Sigmoid colon (tissue), 7 donors: ENCODE measurements around the gene ZNF280B. TPM values are rescaled to one million over a fixed set of nuclear protein-coding genes. Genes with fewer than 3 reads are reported as not detected.

ENCODE experiments used
- DNase-seq: peaks from one replicate; pipeline ENCODE4 v3.0.0-alpha.2; 2019
- H3K27ac ChIP-seq, 4 donors: fragments of 200-600 bp; sonication (generic); one replicate each; pipeline ENCODE4 v1.5.1; 2016 to 2019; ENCODE audit warnings: mild to moderate bottlenecking in 1 of 4
- H3K27me3 ChIP-seq, 3 donors: fragments of 200-600 bp; sonication (generic); one replicate each; pipeline ENCODE4 v1.5.1; 2019; ENCODE audit warnings: mild to moderate bottlenecking in 1 of 3
- H3K36me3 ChIP-seq, 4 donors: fragments of 200-600 bp; sonication (generic); one replicate each; pipeline ENCODE4 v1.5.1; 2016 to 2019
- H3K4me1 ChIP-seq, 4 donors: fragments of 200-600 bp; sonication (generic); one replicate each; pipeline ENCODE4 v1.5.1; 2017 to 2019
- H3K4me3 ChIP-seq, 4 donors: fragments of 200-600 bp; sonication (generic); one replicate each; pipeline ENCODE4 v1.5.1; 2017 to 2019; ENCODE audit warnings: mild to moderate bottlenecking in 2 of 4, moderate library complexity in 1 of 4
- H3K9me3 ChIP-seq, 4 donors: fragments of 200-600 bp in 3 of 4; sonication (generic) in 3 of 4; one replicate each; pipeline versions ENCODE4 v1.5.1 to v1.6.1; 2013 to 2019
- EP300 ChIP-seq, 4 donors: sonication (generic); formaldehyde crosslinking; IDR thresholded peaks; one replicate each; pipeline ENCODE4 v1.6.1; 2017; ENCODE audit warnings: antibody characterized with exemption in 4 of 4
- POLR2A ChIP-seq, 2 donors: fragments of 450-650 bp; IDR thresholded peaks; one replicate each; pipeline ENCODE4 v1.6.1; 2016; ENCODE audit warnings: antibody characterized with exemption in 2 of 2, mild to moderate bottlenecking in 2 of 2, moderate library complexity in 2 of 2
- POLR2AphosphoS5 ChIP-seq, 4 donors: sonication (generic); formaldehyde crosslinking; IDR thresholded peaks; one replicate each; pipeline ENCODE4 v1.6.1; 2017; ENCODE audit warnings: antibody characterized with exemption in 4 of 4
- WGBS, 2 donors: extraction: QIAGEN DNeasy Blood & Tissue Kit; methylation state at CpG; one replicate each; pipeline ENCODE4 v1.1.7; 2013; 5-methylcytosine and 5-hydroxymethylcytosine counted together
- intact Hi-C: fragments of 100-400 bp; cut with DNase I; formaldehyde crosslinking; loops from one replicate; pipeline ENCODE4 v1.15.1; 2023
- polyA plus RNA-seq, 3 donors: library from polyadenylated mRNA; stranded (reverse); fragments of 200-250 nt; gene quantifications; one replicate each; pipeline ENCODE4 v1.2.3, GENCODE V29; 2013
- total RNA-seq, 4 donors: library from RNA; depleted of rRNA; stranded (reverse); fragments of >200 nt; gene quantifications; one replicate each; pipeline ENCODE4 v1.1.0, GENCODE V29; 2016
- TF ChIP-seq, protein P1 (sequence below), 4 experiments: fragments of 450-650 bp in 3 of 4; fragments of 200-600 bp in 1 of 4; IDR thresholded peaks; one replicate each; pipeline ENCODE4 v1.5.1; 2016 to 2019; ENCODE audit warnings: antibody characterized with exemption in 4 of 4, mild to moderate bottlenecking in 3 of 4, moderate library complexity in 2 of 4
- donor health status: healthy with polysubstance abuse.
- donor health status: Bipolar disorder and iron deficiency.
- donor health status: healthy.

ZNF280B gene, protein sequence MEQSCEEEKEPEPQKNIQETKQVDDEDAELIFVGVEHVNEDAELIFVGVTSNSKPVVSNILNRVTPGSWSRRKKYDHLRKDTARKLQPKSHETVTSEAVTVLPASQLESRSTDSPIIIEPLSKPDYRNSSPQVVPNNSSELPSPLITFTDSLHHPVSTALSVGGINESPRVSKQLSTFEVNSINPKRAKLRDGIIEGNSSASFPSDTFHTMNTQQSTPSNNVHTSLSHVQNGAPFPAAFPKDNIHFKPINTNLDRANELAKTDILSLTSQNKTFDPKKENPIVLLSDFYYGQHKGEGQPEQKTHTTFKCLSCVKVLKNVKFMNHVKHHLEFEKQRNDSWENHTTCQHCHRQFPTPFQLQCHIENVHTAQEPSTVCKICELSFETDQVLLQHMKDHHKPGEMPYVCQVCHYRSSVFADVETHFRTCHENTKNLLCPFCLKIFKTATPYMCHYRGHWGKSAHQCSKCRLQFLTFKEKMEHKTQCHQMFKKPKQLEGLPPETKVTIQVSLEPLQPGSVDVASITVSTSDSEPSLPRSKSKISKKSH
- total RNA-seq = 1 to 10 TPM in 1 of 4 donors, under 1 TPM in 3; 0.36 to 1.1 (median 0.45) TPM
- polyA plus RNA-seq = under 1 TPM; under 0.01 to 0.44 (median 0.23) TPM

DNA sequence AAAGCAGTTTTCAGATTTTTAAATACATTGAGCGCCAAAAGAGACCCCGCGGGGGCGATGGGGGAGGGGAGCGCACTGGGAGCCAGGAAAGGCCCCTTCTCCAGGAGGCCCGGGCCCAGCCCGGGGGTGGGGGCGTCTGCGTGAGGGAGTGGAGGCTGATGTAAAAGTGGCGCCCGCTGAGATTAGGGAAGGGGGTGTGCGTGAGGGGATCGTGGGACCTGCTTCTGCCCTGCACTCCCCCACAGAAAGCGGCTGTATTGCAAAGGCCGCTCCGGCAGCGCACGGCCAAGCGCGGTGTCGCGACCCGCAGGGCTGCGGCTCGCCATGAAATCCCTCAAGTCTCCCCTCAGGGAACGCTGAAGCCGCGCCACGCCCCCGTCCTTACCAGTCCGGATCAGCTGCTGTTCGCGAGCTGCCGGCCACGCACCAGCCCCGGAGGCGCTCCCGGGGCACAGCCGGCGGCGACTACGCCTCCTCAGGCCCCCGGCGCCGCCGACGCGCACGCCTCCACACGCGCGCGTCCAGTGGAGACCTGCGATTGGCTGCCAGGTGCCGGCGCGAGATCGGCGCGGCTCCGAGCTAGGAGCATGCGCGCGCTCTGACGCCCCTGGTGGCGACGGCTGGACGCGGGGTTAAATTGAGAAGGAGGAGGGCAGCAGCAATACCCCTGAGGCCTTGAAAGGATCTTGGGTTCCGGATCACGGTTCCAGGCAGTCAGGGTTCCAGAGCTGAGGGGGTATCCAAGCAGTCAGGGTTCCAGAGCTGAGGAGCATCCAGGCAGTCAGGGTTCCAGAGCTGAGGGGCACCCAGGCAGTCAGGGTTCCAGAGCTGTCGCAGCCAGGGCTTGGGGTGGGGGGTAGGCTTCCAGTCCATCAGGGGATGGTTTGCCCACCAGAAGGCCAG is at the start of gene ZNF280B:
ZNF280B (minus strand) TSS at position 469 of the 903 bp plus-strand sequence. CDS start 19,344 bp downstream, outside the sequence.
- TF ChIP-seq EP300 (IDR thresholded peaks at IDR 0.05) = no peak
- no peak for TF ChIP-seq POLR2AphosphoS5 (IDR thresholded peaks at IDR 0.05)
- TF ChIP-seq, protein P1, sequence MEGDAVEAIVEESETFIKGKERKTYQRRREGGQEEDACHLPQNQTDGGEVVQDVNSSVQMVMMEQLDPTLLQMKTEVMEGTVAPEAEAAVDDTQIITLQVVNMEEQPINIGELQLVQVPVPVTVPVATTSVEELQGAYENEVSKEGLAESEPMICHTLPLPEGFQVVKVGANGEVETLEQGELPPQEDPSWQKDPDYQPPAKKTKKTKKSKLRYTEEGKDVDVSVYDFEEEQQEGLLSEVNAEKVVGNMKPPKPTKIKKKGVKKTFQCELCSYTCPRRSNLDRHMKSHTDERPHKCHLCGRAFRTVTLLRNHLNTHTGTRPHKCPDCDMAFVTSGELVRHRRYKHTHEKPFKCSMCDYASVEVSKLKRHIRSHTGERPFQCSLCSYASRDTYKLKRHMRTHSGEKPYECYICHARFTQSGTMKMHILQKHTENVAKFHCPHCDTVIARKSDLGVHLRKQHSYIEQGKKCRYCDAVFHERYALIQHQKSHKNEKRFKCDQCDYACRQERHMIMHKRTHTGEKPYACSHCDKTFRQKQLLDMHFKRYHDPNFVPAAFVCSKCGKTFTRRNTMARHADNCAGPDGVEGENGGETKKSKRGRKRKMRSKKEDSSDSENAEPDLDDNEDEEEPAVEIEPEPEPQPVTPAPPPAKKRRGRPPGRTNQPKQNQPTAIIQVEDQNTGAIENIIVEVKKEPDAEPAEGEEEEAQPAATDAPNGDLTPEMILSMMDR (IDR thresholded peaks at IDR 0.05) = peak in 1 of 4 experiments; percentile 8
- H3K27ac ChIP-seq = no peak within 1 kb of the TSS
- 2 to 3% methylated on average over 72 of the region's 72 CpGs for WGBS, 2 donors
- peaks cover 0 to 11% (median 3%) of the 10 kb centered on the region in 4 donors for H3K4me1 ChIP-seq
- H3K9me3 ChIP-seq = peaks cover 0 to 8% (median 5%) of the 10 kb centered on the region in 4 donors
- peak within 1 kb of the TSS; percentile 32 to 58 (median 48) for H3K4me3 ChIP-seq
- peaks cover 0 to 5% (median 3%) of the 10 kb centered on the region in 3 donors for H3K27me3 ChIP-seq
- DNase-seq = peak; percentile 72
- intact Hi-C loops = no loop called here
- no peaks in the 10 kb centered on the region for H3K36me3 ChIP-seq

DNA sequence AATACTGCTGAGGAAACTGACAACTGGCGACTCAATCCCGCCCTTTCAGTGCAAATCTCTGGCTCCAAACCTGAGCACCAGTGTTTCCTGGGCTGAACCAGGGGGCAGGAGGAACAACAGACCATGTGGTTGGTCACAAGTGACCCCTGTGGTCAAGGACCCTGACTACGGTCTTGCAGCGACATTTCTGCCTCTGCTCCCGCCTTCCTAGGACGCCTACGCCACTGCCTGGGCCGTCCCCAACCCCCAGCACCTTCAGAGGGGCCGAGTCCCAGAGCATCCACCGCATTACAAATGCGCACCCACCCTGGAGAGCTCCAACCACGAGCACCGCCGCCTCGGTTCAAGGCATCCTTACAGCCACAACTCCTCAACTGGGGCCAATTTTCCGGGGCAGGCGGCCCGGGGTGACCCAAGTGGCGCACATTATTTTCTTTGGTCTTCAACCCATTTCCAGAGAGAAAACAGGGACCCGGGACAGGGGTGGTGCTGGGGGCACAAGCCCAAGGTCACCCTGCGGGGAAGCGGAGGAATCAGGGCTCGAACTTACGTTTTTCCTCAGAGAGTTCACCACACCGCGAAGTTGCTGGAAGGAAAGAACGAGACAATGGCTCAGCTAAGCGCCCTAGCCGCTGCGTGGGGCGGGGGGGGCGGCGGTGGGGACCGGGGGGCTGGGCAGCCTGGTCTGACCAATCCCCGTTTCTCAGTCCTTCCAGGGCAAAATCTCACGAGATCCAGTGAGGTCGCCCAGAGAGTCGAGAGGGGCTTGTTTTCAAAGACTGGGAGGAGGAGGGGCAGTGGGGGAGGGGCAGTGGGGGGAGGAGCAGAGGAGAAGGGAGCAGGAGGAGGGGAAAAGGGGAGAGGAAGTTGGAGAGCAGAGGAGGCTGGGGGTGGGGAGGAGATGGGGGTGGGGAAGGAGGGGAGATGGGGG is 48.7 kb upstream of the ZNF280B start:
- TF ChIP-seq POLR2A (IDR thresholded peaks at IDR 0.05) (no peak), POLR2AphosphoS5 (IDR thresholded peaks at IDR 0.05) (no peak), EP300 (IDR thresholded peaks at IDR 0.05) (no peak)
- TF ChIP-seq, protein P1 (IDR thresholded peaks at IDR 0.05) = no peak
- no peak for DNase-seq
- intact Hi-C loops = no loop called here
- peaks cover 0 to 4% (median 0%) of the 10 kb centered on the region in 3 donors for H3K27me3 ChIP-seq
- H3K4me1 ChIP-seq = peaks cover 0 to 8% (median 2%) of the 10 kb centered on the region in 4 donors
- H3K9me3 ChIP-seq = no peaks in the 10 kb centered on the region
- H3K27ac ChIP-seq = no peak overlapping the region
- no peak overlapping the region for H3K4me3 ChIP-seq
- H3K36me3 ChIP-seq = no peaks in the 10 kb centered on the region
- 90 to 92% methylated on average over 38 of the region's 38 CpGs for WGBS, 2 donors

DNA sequence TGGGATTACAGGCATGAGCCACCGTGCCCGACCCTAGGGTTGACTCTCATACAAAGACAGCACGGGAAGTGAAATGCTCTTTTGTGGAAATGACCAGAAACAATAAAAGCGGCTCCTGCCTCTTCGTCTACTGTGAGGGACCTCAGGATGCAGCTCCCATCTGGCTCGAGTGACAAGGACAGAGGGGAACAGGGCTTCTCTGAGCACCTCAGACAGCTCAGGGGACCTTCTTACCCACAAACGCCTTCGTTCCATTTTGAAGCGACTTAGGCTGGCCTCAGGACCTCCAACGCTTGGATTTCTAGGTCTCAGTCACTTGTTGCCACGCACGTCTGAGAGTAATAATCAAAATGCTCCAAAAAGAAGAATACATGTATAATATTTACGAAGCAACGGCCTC is 48.0 kb upstream of the ZNF280B start:
- H3K27ac ChIP-seq = no peak overlapping the region
- peaks cover 0 to 4% (median 0%) of the 10 kb centered on the region in 3 donors for H3K27me3 ChIP-seq
- no peak for TF ChIP-seq POLR2A (IDR thresholded peaks at IDR 0.05)
- WGBS, 2 donors = 90 to 94% methylated on average over 14 of the region's 14 CpGs
- intact Hi-C loops = no loop called here
- H3K4me3 ChIP-seq = no peak overlapping the region
- peaks cover 0 to 8% (median 2%) of the 10 kb centered on the region in 4 donors for H3K4me1 ChIP-seq
- H3K36me3 ChIP-seq = no peaks in the 10 kb centered on the region
- no peaks in the 10 kb centered on the region for H3K9me3 ChIP-seq
- no peak for DNase-seq

DNA sequence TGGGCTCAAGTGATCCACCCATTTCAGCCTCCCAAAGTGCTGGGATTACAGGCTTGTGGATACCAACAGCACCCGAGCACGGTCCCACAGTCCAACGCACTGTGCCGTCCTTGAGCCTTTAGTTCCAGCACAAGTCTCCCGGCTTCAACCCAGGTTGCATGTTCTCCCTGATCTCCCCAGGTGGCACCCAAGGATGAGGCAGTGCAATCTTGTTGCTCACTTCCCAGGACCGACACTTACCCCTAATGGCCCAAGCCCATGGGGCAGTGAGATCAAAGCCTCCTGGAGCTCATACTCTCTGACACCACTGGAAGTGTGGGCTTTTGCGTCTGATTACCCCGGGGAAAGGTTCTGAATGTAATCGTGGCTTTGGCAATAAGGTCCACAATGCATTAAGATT is 47.1 kb upstream of the ZNF280B start:
- no peak overlapping the region for H3K27ac ChIP-seq
- H3K4me1 ChIP-seq = peaks cover 0 to 8% (median 2%) of the 10 kb centered on the region in 4 donors
- peaks cover 0 to 4% (median 0%) of the 10 kb centered on the region in 3 donors for H3K27me3 ChIP-seq
- no peak for DNase-seq
- no peak overlapping the region for H3K4me3 ChIP-seq
- intact Hi-C loops = no loop called here
- H3K9me3 ChIP-seq = no peaks in the 10 kb centered on the region
- WGBS, 2 donors = 90 to 93% methylated on average over 9 of the region's 9 CpGs
- TF ChIP-seq, protein P1 (IDR thresholded peaks at IDR 0.05) = no peak
- TF ChIP-seq EP300 (IDR thresholded peaks at IDR 0.05) = no peak
- no peak for TF ChIP-seq POLR2A (IDR thresholded peaks at IDR 0.05)
- no peak for TF ChIP-seq POLR2AphosphoS5 (IDR thresholded peaks at IDR 0.05)
- H3K36me3 ChIP-seq = no peaks in the 10 kb centered on the region
